K562 (cell line): ENCODE measurements around the gene MCEMP1. TPM values are rescaled to one million over a fixed set of nuclear protein-coding genes. Genes with fewer than 3 reads are reported as not detected.

Experiments
- ATAC-seq: fragments of 200-7000 bp; cut with Tn5 transposase; 3 replicates; pipeline ENCODE4 v1.9.1; 2020; ENCODE audit warnings: moderate library complexity
- BruUV-seq: library from RNA; stranded (reverse); fragments of 400-500 nt; replicated peaks from 2 replicates; lab custom pipeline; 2021; lab: Mats Ljungman, UMichigan
- CTCF ChIA-PET: fragments of 300-600 bp; formaldehyde crosslinking; extraction: SDS; loops from one replicate; lab custom pipeline; 2021; ENCODE audit warnings: low intra/inter-chr PET ratio; lab: Yijun Ruan, JAX
- POLR2A ChIA-PET: fragments of 300-600, 350-650 bp; sonication (Branson Sonifier 250); formaldehyde crosslinking; extraction: SDS; loops from one replicate; lab custom pipeline; 2021; ENCODE audit warnings: antibody characterized with exemption, inconsistent platforms; lab: Yijun Ruan, JAX
- DNase-seq, 4 experiments: peaks; one replicate each; pipeline versions ENCODE4 v3.0.0 to v3.0.0-alpha.2; 2011 to 2018; ENCODE audit warnings: low spot score in 3 of 4, mixed read lengths in 3 of 4; ENCODE audit errors: extremely low read depth in 1 of 4
- FAIRE-seq: peaks from 2 replicates; lab custom pipeline; 2011; peaks lifted over from hg19 to GRCh38; lab: Jason Lieb, UNC
- H2AFZ ChIP-seq: 2 replicates; pipeline ENCODE4 v1.6.0; 2011; ENCODE audit warnings: low read depth, low read length, control low read depth, inconsistent platforms
- H3K27ac ChIP-seq: fragments of 200-600 bp; 3 replicates; pipeline ENCODE4 v1.8.0; 2011; ENCODE audit warnings: low read depth, mild to moderate bottlenecking, control low read depth, inconsistent platforms, low read length, moderate library complexity, mixed read lengths; ENCODE audit errors: extremely low read depth
- H3K27me3 ChIP-seq, 2 experiments: fragments of 300-600 bp in 1 of 2; 2 replicates in 1 of 2; 3 replicates in 1 of 2; pipeline versions ENCODE4 v1.6.0 to v1.8.0; 2011; ENCODE audit warnings: inconsistent platforms in 2 of 2, low read length in 2 of 2, mild to moderate bottlenecking in 1 of 2, mixed read lengths in 1 of 2, moderate library complexity in 1 of 2; ENCODE audit not compliant: control insufficient read depth in 2 of 2, insufficient read depth in 2 of 2
- H3K36me3 ChIP-seq: fragments of 300-600 bp; 3 replicates; pipeline ENCODE4 v1.8.0; 2011; ENCODE audit warnings: mild to moderate bottlenecking, low read length, inconsistent platforms; ENCODE audit not compliant: control insufficient read depth, insufficient read depth
- H3K4me1 ChIP-seq, 2 experiments: fragments of 200-600 bp in 1 of 2; replicated peaks in 1 of 2; 2 replicates in 1 of 2; 3 replicates in 1 of 2; pipeline versions ENCODE4 v1.5.1 to v1.8.0; 2011; ENCODE audit warnings: inconsistent platforms in 2 of 2, low read length in 2 of 2, mild to moderate bottlenecking in 1 of 2, mixed read lengths in 1 of 2, moderate library complexity in 1 of 2; ENCODE audit not compliant: control insufficient read depth in 2 of 2, insufficient read depth in 2 of 2
- H3K4me2 ChIP-seq: 2 replicates; pipeline ENCODE4 v1.6.1; 2011; ENCODE audit warnings: low read length, control low read depth, inconsistent platforms, mixed read lengths; ENCODE audit not compliant: insufficient read depth
- H3K4me3 ChIP-seq: fragments of 200-600 bp; sonication (generic), shearing (Covaris generic); 2 replicates; pipeline ENCODE4 v1.5.1; 2016; ENCODE audit warnings: control low read depth, inconsistent platforms
- H3K79me2 ChIP-seq: fragments of 200-600 bp; 3 replicates; pipeline ENCODE4 v1.8.0; 2011; ENCODE audit warnings: low read length, inconsistent platforms; ENCODE audit not compliant: control insufficient read depth, insufficient read depth
- H3K9ac ChIP-seq, 2 experiments: 2 replicates each; pipeline versions ENCODE4 v1.6.0 to v1.6.1; 2011; ENCODE audit warnings: low read depth in 2 of 2, low read length in 2 of 2, control low read depth in 1 of 2, inconsistent platforms in 1 of 2, mild to moderate bottlenecking in 1 of 2, mixed read lengths in 1 of 2; ENCODE audit not compliant: insufficient read depth in 1 of 2
- H3K9me1 ChIP-seq: one replicate; pipeline ENCODE4 v1.6.0; 2011; ENCODE audit warnings: inconsistent platforms, mild to moderate bottlenecking, low read length, moderate library complexity; ENCODE audit not compliant: control insufficient read depth, insufficient read depth
- H3K9me3 ChIP-seq: replicated peaks from 2 replicates; pipeline ENCODE4 v1.5.1; 2011; ENCODE audit warnings: low read depth, low read length, inconsistent platforms; ENCODE audit not compliant: control insufficient read depth, insufficient read depth
- H4K20me1 ChIP-seq: replicated peaks from 2 replicates; pipeline ENCODE4 v1.6.1; 2011; ENCODE audit warnings: low read length, inconsistent platforms, mixed read lengths; ENCODE audit not compliant: control insufficient read depth, insufficient read depth
- KLF16 ChIP-seq: IDR thresholded peaks from 2 replicates; pipeline ENCODE4 v1.6.1; 2016; ENCODE audit warnings: antibody characterized with exemption
- NEUROD1 ChIP-seq: fragments of 150-350 bp; IDR thresholded peaks from 2 replicates; pipeline ENCODE4 v1.6.1; 2014; ENCODE audit warnings: borderline replicate concordance, low read length, low read depth; ENCODE audit not compliant: partially characterized antibody
- ZNF263 ChIP-seq: sonication (generic); formaldehyde crosslinking; IDR thresholded peaks from 2 replicates; pipeline ENCODE4 v1.8.0; 2022; ENCODE audit warnings: mild to moderate bottlenecking, missing genetic modification reagents, borderline replicate concordance
- ZNF354B ChIP-seq: fragments of 250-450 bp; sonication (Bioruptor Pico); IDR thresholded peaks from 2 replicates; pipeline ENCODE4 v1.4.0; 2020
- WGBS: fragments of 100-300 bp; shearing (Covaris generic); methylation state at CpG from one replicate; pipeline ENCODE4 v1.1.6; 2016; ENCODE audit warnings: low coverage, mixed read lengths; ENCODE audit not compliant: insufficient coverage; ENCODE audit errors: missing lambda C conversion rate; 5-methylcytosine and 5-hydroxymethylcytosine counted together
- in situ Hi-C: fragments of 300-500 bp; cut with MboI; formaldehyde crosslinking; loops from 4 replicates; pipeline ENCODE4 v1.15.0; 2018; ENCODE audit warnings: inconsistent platforms, mixed read lengths
- intact Hi-C: fragments of 100-400 bp; cut with micrococcal nuclease; formaldehyde crosslinking; loops from 2 replicates; pipeline ENCODE4 v1.14.2; 2022
- polyA plus RNA-seq, 8 experiments: library from polyadenylated mRNA; depleted of rRNA in 4 of 8; stranded (reverse) in 5 of 8; unstranded in 3 of 8; fragments of >200 nt; fragmentation: Nextera tagmentation in 2 of 8; fragmentation: Illumina TruSeq in 1 of 8; extraction: Ambion mirVana in 2 of 8; extraction: Trizol in 1 of 8; gene quantifications; 2 replicates each; pipeline versions ENCODE4 v1.2.1 to v1.2.3, GENCODE V29; 2011 to 2014; ENCODE audit warnings: inconsistent platforms in 1 of 8, missing spikeins in 1 of 8
- total RNA-seq, 7 experiments: library from RNA; depleted of rRNA in 6 of 7; stranded (reverse); fragments of >200 nt in 6 of 7; fragmentation: Illumina TruSeq in 2 of 7; extraction: Trizol in 2 of 7; gene quantifications; 2 replicates each; pipeline versions ENCODE4 v1.2.1 to v1.2.3, GENCODE V29; 2011 to 2021; ENCODE audit warnings: low replicate concordance in 1 of 7
- TF ChIP-seq, protein P1 (sequence below): fragments of 450-650 bp; formaldehyde crosslinking; IDR thresholded peaks from 2 replicates; pipeline ENCODE4 v1.4.0; 2022; ENCODE audit warnings: missing genetic modification characterization

The MCEMP1 gene
- total and polyA plus RNA-seq, 9 of the 15 experiments (the other 6 are each of a cell fraction or from before 2014, with no cell fraction given): 0.11 to 1.8 (median 0.51) TPM

DNA sequence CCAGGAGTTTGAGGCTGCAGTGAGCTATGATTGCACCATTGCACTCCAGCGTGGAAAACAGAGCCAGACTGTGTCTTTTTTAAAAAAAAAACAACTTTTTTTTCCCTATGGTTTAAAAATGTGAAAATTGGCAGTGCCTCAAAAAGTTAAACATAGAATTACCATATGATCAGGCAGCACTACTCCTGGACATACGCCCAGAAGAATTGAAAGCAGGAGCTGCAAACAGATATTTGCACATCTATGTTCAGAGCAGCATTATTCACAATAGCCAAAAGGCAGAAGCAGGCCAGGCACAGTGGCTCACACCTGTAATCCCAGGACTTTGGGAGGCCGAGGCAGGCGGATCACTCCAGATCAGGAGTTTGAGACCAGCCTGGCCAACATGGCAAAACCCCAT lies 11.8 kb upstream of the MCEMP1 start:
- Histone ChIP-seq H3K9me3 (no peaks in the 10 kb centered on the region), H3K4me2 (no peak overlapping the region), H3K27me3 (peaks cover 17 to 33% of the 10 kb centered on the region in 2 experiments; a peak in 4 of 5 replicates), H3K36me3 (no peaks in the 10 kb centered on the region), H4K20me1 (no peaks in the 10 kb centered on the region), H3K9ac (no peak overlapping the region), H3K9me1 (no peaks in the 10 kb centered on the region), H3K79me2 (no peaks in the 10 kb centered on the region), H2AFZ (no peak overlapping the region), H3K27ac (no peak overlapping the region), H3K4me1 (peaks cover 0 to 5% of the 10 kb centered on the region in 2 experiments; a peak in 2 of 5 replicates), H3K4me3 (no peak overlapping the region)
- DNase-seq (no peak), ATAC-seq (no peak), FAIRE-seq (no peak)
- CTCF ChIA-PET: no interaction called here
- TF ChIP-seq ZNF263 (CRISPR knock-in tag): no peak
- TF ChIP-seq KLF16: no peak
- TF ChIP-seq, protein P1, sequence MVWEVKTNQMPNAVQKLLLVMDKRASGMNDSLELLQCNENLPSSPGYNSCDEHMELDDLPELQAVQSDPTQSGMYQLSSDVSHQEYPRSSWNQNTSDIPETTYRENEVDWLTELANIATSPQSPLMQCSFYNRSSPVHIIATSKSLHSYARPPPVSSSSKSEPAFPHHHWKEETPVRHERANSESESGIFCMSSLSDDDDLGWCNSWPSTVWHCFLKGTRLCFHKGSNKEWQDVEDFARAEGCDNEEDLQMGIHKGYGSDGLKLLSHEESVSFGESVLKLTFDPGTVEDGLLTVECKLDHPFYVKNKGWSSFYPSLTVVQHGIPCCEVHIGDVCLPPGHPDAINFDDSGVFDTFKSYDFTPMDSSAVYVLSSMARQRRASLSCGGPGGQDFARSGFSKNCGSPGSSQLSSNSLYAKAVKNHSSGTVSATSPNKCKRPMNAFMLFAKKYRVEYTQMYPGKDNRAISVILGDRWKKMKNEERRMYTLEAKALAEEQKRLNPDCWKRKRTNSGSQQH: no peak
- no peak for TF ChIP-seq NEUROD1
- no peak for TF ChIP-seq ZNF354B (CRISPR knock-in tag)
- no TSS peak for BruUV-seq
- in situ Hi-C loops: no loop called here
- 2% methylated on average over 4 of the region's 4 CpGs for WGBS
- intact Hi-C loops: no loop called here
- POLR2A ChIA-PET: no interaction called here
